Nephron (organoid): ENCODE data around the gene LRRFIP2.

Source experiments
- H3K27ac Mint-ChIP-seq, 3 experiments: 2 replicates each; pipeline ENCODE4 v1.8.0; 2020; ENCODE audit warnings: mixed read lengths in 3 of 3, mild to moderate bottlenecking in 2 of 3, moderate library complexity in 1 of 3
- H3K27me3 Mint-ChIP-seq: 2 replicates; pipeline ENCODE4 v1.8.0; 2021; ENCODE audit warnings: low read depth, mild to moderate bottlenecking, moderate library complexity, mixed read lengths
- H3K36me3 Mint-ChIP-seq: 2 replicates; pipeline ENCODE4 v1.8.0; 2020; ENCODE audit warnings: low read depth, mixed read lengths
- H3K4me1 Mint-ChIP-seq: 2 replicates; pipeline ENCODE4 v1.8.0; 2020; ENCODE audit warnings: mixed read lengths
- H3K4me3 Mint-ChIP-seq, 3 experiments: 2 replicates each; pipeline ENCODE4 v1.8.0; 2020; ENCODE audit warnings: mild to moderate bottlenecking in 3 of 3, mixed read lengths in 3 of 3, moderate library complexity in 2 of 3
- H3K9me3 Mint-ChIP-seq: 2 replicates; pipeline ENCODE4 v1.8.0; 2020; ENCODE audit warnings: mixed read lengths
- TF ChIP-seq, protein P1 (sequence below), 3 experiments: fragments of 200-600 bp; sonication (generic); IDR thresholded peaks; one replicate each; pipeline ENCODE4 v1.5.0; 2021; ENCODE audit warnings: antibody characterized with exemption in 3 of 3; ENCODE audit not compliant: unreplicated experiment in 3 of 3

LRRFIP2 gene

DNA sequence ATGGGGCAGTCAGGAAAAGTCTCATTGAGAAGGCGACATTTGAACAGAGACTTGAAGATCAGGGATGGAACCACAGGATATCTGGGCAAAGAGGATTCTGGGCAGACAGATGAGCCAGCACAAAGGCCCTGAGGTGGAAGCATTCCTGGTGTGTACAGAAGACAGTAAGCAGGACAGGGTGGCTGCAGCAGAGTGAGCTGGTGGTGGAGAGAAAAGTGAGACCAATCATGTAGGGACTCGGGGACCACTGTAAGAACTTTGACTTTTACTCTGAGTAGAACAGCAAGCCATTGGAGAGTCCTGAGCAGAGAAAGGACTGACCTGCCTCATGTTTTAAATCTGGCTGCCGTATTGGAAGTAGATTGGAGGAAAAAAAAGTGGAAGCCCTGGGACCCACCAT lies 29.9 kb upstream of the LRRFIP2 start:
- Mint-ChIP-seq H3K27ac (no peak overlapping the region), H3K4me3 (no peak overlapping the region), H3K9me3 (no peaks in the 10 kb centered on the region), H3K27me3 (peaks cover 4% of the 10 kb centered on the region), H3K4me1 (peaks cover 10% of the 10 kb centered on the region), H3K36me3 (no peaks in the 10 kb centered on the region)
- TF ChIP-seq, protein P1, sequence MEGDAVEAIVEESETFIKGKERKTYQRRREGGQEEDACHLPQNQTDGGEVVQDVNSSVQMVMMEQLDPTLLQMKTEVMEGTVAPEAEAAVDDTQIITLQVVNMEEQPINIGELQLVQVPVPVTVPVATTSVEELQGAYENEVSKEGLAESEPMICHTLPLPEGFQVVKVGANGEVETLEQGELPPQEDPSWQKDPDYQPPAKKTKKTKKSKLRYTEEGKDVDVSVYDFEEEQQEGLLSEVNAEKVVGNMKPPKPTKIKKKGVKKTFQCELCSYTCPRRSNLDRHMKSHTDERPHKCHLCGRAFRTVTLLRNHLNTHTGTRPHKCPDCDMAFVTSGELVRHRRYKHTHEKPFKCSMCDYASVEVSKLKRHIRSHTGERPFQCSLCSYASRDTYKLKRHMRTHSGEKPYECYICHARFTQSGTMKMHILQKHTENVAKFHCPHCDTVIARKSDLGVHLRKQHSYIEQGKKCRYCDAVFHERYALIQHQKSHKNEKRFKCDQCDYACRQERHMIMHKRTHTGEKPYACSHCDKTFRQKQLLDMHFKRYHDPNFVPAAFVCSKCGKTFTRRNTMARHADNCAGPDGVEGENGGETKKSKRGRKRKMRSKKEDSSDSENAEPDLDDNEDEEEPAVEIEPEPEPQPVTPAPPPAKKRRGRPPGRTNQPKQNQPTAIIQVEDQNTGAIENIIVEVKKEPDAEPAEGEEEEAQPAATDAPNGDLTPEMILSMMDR (IDR thresholded peaks at IDR 0.05; ENCODE audit: unreplicated experiment in 3 of 3) = no peak

DNA sequence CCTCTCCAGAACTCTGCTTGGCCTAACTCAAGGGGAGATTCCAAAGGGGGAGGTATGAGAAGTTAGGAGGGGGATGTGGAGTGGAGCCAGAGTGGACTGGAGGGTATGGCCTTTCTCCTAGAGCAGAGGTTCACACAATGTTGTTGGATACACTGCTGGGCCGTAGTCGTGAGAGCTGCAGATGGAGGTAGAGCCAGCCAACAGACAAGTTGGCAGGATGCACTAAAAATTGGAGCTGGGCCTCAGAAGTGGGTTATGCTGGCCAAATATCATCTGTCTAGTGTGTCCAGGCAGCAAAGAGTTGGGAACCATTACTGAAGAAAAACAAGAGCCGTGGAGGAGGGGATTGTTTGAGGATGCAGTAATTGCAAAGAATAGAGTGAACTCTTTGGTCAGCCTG lies 27.7 kb upstream of the LRRFIP2 start:
- no peaks in the 10 kb centered on the region for H3K36me3 Mint-ChIP-seq
- peak overlapping the region in 1 of 3 experiments; percentile 52 for H3K27ac Mint-ChIP-seq
- TF ChIP-seq, protein P1 (IDR thresholded peaks at IDR 0.05; ENCODE audit: unreplicated experiment in 3 of 3) = no peak
- H3K4me1 Mint-ChIP-seq = peaks cover 32% of the 10 kb centered on the region
- H3K27me3 Mint-ChIP-seq = peaks cover 4% of the 10 kb centered on the region
- no peak overlapping the region for H3K4me3 Mint-ChIP-seq
- no peaks in the 10 kb centered on the region for H3K9me3 Mint-ChIP-seq

DNA sequence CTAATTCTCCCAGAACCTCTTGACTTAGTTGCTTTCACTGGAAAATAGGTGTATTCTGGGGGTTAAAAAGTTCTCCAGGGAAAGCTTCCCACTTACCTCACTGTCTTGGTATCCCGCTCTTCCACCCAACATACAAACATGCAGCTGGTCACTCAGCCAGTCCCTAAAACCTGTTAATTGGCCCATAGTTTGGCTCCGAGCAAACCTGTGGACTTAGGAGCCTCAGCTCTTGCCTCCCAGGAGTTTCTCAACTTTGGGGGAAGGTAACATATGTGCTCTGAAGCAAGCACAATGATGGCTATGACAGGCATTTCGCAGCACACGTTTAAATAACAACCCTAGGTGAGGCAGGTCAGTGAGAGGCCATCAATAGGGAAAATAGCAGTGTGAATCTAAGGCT lies 25.8 kb upstream of the LRRFIP2 start:
- Mint-ChIP-seq H3K27ac (no peak overlapping the region), H3K27me3 (peaks cover 4% of the 10 kb centered on the region), H3K9me3 (no peaks in the 10 kb centered on the region), H3K4me3 (no peak overlapping the region), H3K36me3 (no peaks in the 10 kb centered on the region), H3K4me1 (peaks cover 39% of the 10 kb centered on the region)
- TF ChIP-seq, protein P1 (IDR thresholded peaks at IDR 0.05; ENCODE audit: unreplicated experiment in 3 of 3) = no peak

DNA sequence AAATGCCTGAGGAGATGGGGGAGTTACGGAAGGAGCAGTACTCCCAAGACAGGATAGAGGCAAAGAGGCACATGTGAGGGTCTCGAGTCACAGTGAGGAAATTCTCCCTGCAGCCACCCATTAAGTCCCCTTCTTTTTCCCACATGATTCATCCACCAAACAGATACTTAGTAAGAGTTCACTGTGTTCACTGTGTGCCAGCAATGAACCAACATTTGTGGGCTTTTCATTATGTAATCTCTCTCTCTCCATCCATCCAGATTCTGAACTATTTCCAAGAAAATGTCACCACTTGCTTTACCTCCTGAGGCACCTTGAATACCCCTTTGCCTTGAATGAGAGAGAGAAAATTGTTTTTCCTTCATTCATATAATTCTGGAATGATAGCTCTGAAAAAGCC lies 24.6 kb upstream of the LRRFIP2 start:
- no peaks in the 10 kb centered on the region for H3K36me3 Mint-ChIP-seq
- H3K27me3 Mint-ChIP-seq = peaks cover 4% of the 10 kb centered on the region
- H3K27ac Mint-ChIP-seq = peak overlapping the region in 2 of 3 experiments; percentile 55 to 67
- TF ChIP-seq, protein P1 (IDR thresholded peaks at IDR 0.05; ENCODE audit: unreplicated experiment in 3 of 3) = no peak
- H3K4me3 Mint-ChIP-seq = no peak overlapping the region
- no peaks in the 10 kb centered on the region for H3K9me3 Mint-ChIP-seq
- H3K4me1 Mint-ChIP-seq = peaks cover 39% of the 10 kb centered on the region

GRCh38 chr3:37198547-37198946 lies 24.2 kb upstream of the LRRFIP2 start:
- no peak overlapping the region for H3K4me3 Mint-ChIP-seq
- H3K4me1 Mint-ChIP-seq = peaks cover 39% of the 10 kb centered on the region
- H3K27ac Mint-ChIP-seq = peak overlapping the region in 2 of 3 experiments; percentile 55 to 67
- TF ChIP-seq, protein P1 (IDR thresholded peaks at IDR 0.05; ENCODE audit: unreplicated experiment in 3 of 3) = no peak
- no peaks in the 10 kb centered on the region for H3K9me3 Mint-ChIP-seq
- no peaks in the 10 kb centered on the region for H3K36me3 Mint-ChIP-seq
- H3K27me3 Mint-ChIP-seq = peaks cover 4% of the 10 kb centered on the region

DNA sequence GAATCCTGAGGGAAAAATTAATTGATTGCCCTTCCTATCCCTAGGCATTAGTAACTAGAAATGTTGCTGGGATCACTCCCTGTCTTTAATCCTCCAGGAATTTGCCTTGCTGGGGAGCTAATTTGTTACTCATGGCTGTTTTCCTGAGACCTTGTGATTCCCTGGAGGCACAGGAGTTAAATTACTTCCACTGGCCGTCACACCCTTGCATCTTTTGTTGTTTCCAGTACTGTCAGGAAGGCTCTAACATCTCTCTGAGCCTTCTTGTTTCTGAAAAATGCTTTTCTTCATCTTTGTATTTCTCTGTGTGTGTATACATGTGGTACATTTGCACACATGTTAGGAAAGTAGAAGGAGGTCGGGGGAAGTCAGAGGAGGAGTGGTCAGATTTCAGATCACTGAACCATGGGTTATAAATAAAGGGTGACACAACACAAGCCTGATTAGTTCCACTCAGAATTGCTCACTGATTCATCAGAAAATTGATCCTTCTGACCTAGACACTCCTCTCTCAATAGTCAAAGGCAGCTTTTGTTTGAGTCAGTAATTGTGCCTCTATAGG lies 23.5 kb upstream of the LRRFIP2 start:
- TF ChIP-seq, protein P1 (IDR thresholded peaks at IDR 0.05; ENCODE audit: unreplicated experiment in 3 of 3) = no peak
- peaks cover 39% of the 10 kb centered on the region for H3K4me1 Mint-ChIP-seq
- peak overlapping the region; percentile 39 to 67 (median 55) for H3K27ac Mint-ChIP-seq
- peaks cover 4% of the 10 kb centered on the region for H3K27me3 Mint-ChIP-seq
- no peaks in the 10 kb centered on the region for H3K36me3 Mint-ChIP-seq
- no peaks in the 10 kb centered on the region for H3K9me3 Mint-ChIP-seq
- no peak overlapping the region for H3K4me3 Mint-ChIP-seq
